Measurements from ENCODE around the gene AGRN. TPM values are rescaled to one million over a fixed set of nuclear protein-coding genes. Genes with fewer than 3 reads are reported as not detected.

AGRN gene
- total RNA-seq = 10 to 100 TPM; 15.7 to 22.4 TPM
- polyA plus RNA-seq = 10 to 100 TPM in 1 of 2 donors, 1 to 10 TPM in 1; 1.8 to 18.1 TPM

DNA sequence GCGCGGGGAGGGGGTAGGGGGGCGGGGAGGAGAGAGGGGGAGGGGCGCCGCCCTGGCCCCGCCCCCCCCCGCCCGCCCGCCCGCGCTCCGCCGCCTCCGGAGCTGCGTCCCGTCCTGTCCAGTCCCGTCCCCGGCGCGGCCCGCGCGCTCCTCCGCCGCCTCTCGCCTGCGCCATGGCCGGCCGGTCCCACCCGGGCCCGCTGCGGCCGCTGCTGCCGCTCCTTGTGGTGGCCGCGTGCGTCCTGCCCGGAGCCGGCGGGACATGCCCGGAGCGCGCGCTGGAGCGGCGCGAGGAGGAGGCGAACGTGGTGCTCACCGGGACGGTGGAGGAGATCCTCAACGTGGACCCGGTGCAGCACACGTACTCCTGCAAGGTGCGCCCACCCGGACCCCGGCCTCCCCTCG, at the start of gene AGRN:
TSS of gene AGRN (plus strand) at position 121 of the 405 bp plus-strand sequence. CDS start at position 174, 53 bp downstream.
- peaks cover 3 to 10% (median 7%) of the 10 kb centered on the region in 4 donors for H3K4me1 ChIP-seq (ENCODE audit: control insufficient read depth in 4 of 4, insufficient read depth in 4 of 4, low read length in 3 of 4)
- H3K4me3 ChIP-seq (ENCODE audit: low read depth in 1 of 3, low read length in 3 of 3) = peak within 1 kb of the TSS; percentile 65 to 91 (median 77)
- H3K27ac ChIP-seq (ENCODE audit: low read depth in 1 of 2, low read length in 2 of 2) = peak within 1 kb of the TSS; percentile 31 to 35
- peak; percentile 58 for DNase-seq (ENCODE audit: low spot score)
- H3K27me3 ChIP-seq (ENCODE audit: control insufficient read depth in 4 of 4, insufficient read depth in 4 of 4, low read length in 3 of 4) = no peaks in the 10 kb centered on the region
- no peaks in the 10 kb centered on the region for H3K36me3 ChIP-seq (ENCODE audit: control insufficient read depth in 4 of 4, insufficient read depth in 3 of 4, low read depth in 1 of 4, low read length in 3 of 4)
- TF ChIP-seq EGR1 (IDR thresholded peaks at IDR 0.05; ENCODE audit: low read depth in 2 of 2) (no peak), NR2F2 (IDR thresholded peaks at IDR 0.05) (no peak), HNF4G (IDR thresholded peaks at IDR 0.05) (no peak), JUND (IDR thresholded peaks at IDR 0.05) (no peak)
- TF ChIP-seq, protein P1, sequence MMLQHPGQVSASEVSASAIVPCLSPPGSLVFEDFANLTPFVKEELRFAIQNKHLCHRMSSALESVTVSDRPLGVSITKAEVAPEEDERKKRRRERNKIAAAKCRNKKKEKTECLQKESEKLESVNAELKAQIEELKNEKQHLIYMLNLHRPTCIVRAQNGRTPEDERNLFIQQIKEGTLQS (IDR thresholded peaks at IDR 0.05) = no peak
- TF ChIP-seq, protein P2, sequence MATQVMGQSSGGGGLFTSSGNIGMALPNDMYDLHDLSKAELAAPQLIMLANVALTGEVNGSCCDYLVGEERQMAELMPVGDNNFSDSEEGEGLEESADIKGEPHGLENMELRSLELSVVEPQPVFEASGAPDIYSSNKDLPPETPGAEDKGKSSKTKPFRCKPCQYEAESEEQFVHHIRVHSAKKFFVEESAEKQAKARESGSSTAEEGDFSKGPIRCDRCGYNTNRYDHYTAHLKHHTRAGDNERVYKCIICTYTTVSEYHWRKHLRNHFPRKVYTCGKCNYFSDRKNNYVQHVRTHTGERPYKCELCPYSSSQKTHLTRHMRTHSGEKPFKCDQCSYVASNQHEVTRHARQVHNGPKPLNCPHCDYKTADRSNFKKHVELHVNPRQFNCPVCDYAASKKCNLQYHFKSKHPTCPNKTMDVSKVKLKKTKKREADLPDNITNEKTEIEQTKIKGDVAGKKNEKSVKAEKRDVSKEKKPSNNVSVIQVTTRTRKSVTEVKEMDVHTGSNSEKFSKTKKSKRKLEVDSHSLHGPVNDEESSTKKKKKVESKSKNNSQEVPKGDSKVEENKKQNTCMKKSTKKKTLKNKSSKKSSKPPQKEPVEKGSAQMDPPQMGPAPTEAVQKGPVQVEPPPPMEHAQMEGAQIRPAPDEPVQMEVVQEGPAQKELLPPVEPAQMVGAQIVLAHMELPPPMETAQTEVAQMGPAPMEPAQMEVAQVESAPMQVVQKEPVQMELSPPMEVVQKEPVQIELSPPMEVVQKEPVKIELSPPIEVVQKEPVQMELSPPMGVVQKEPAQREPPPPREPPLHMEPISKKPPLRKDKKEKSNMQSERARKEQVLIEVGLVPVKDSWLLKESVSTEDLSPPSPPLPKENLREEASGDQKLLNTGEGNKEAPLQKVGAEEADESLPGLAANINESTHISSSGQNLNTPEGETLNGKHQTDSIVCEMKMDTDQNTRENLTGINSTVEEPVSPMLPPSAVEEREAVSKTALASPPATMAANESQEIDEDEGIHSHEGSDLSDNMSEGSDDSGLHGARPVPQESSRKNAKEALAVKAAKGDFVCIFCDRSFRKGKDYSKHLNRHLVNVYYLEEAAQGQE (IDR thresholded peaks at IDR 0.05) = no peak
- WGBS = under 1% methylated on average over 57 of the region's 58 CpGs
- H3K9ac ChIP-seq (ENCODE audit: low read depth in 1 of 2, low read length in 2 of 2) = no peak within 1 kb of the TSS
- H3K9me3 ChIP-seq (ENCODE audit: control insufficient read depth in 4 of 4, low read length in 3 of 4) = no peaks in the 10 kb centered on the region

GRCh38 chr1:970242-970972, 49.5 kb upstream of the AGRN start:
- peaks cover 3 to 12% (median 9%) of the 10 kb centered on the region in 4 donors for H3K4me1 ChIP-seq (ENCODE audit: control insufficient read depth in 4 of 4, insufficient read depth in 4 of 4, low read length in 3 of 4)
- no peaks in the 10 kb centered on the region for H3K9me3 ChIP-seq (ENCODE audit: control insufficient read depth in 4 of 4, low read length in 3 of 4)
- TF ChIP-seq RAD21 (IDR thresholded peaks at IDR 0.05) (no peak), FOXA2 (IDR thresholded peaks at IDR 0.05) (no peak), GABPA (IDR thresholded peaks at IDR 0.05 in 1 of 2, conservative IDR thresholded peaks at IDR 0.05 in 1 of 2) (no peak), MAX (IDR thresholded peaks at IDR 0.05) (no peak)
- TF ChIP-seq, protein P2 (IDR thresholded peaks at IDR 0.05) = no peak
- TF ChIP-seq, protein P3, sequence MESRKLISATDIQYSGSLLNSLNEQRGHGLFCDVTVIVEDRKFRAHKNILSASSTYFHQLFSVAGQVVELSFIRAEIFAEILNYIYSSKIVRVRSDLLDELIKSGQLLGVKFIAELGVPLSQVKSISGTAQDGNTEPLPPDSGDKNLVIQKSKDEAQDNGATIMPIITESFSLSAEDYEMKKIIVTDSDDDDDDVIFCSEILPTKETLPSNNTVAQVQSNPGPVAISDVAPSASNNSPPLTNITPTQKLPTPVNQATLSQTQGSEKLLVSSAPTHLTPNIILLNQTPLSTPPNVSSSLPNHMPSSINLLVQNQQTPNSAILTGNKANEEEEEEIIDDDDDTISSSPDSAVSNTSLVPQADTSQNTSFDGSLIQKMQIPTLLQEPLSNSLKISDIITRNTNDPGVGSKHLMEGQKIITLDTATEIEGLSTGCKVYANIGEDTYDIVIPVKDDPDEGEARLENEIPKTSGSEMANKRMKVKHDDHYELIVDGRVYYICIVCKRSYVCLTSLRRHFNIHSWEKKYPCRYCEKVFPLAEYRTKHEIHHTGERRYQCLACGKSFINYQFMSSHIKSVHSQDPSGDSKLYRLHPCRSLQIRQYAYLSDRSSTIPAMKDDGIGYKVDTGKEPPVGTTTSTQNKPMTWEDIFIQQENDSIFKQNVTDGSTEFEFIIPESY (IDR thresholded peaks at IDR 0.05) = no peak
- no peak overlapping the region for H3K27ac ChIP-seq (ENCODE audit: low read depth in 1 of 2, low read length in 2 of 2)
- DNase-seq (ENCODE audit: low spot score) = no peak
- H3K9ac ChIP-seq (ENCODE audit: low read depth in 1 of 2, low read length in 2 of 2) = no peak overlapping the region
- WGBS = 21% methylated on average over 33 of the region's 33 CpGs
- peaks cover 0 to 26% (median 2%) of the 10 kb centered on the region in 4 donors for H3K27me3 ChIP-seq (ENCODE audit: control insufficient read depth in 4 of 4, insufficient read depth in 4 of 4, low read length in 3 of 4)
- no peak overlapping the region for H3K4me3 ChIP-seq (ENCODE audit: low read depth in 1 of 3, low read length in 3 of 3)
- no peaks in the 10 kb centered on the region for H3K36me3 ChIP-seq (ENCODE audit: control insufficient read depth in 4 of 4, insufficient read depth in 3 of 4, low read depth in 1 of 4, low read length in 3 of 4)
